Spleen (tissue), 7 donors: Measurements from ENCODE around the gene GRIK3.

Source experiments
- CTCF ChIP-seq, 11 experiments: fragments of 200-600 bp in 7 of 11; fragments of 450-650 bp in 4 of 11; sonication (generic) in 4 of 11; IDR thresholded peaks in 8 of 11; conservative IDR thresholded peaks in 3 of 11; 1 replicate in 7 of 11; 2 replicates in 4 of 11; pipeline versions ENCODE4 v1.4.0 to v1.8.0; 2016 to 2021; ENCODE audit warnings: antibody characterized with exemption in 11 of 11, inconsistent platforms in 4 of 11, mild to moderate bottlenecking in 1 of 11
- POLR2A ChIP-seq, 3 donors: fragments of 450-650 bp; IDR thresholded peaks; one replicate each; pipeline ENCODE4 v1.5.1; 2017; ENCODE audit warnings: antibody characterized with exemption in 3 of 3, mild to moderate bottlenecking in 1 of 3
- POLR2AphosphoS5 ChIP-seq, 3 donors: sonication (generic); formaldehyde crosslinking; IDR thresholded peaks; one replicate each; pipeline ENCODE4 v1.5.1; 2017; ENCODE audit warnings: antibody characterized with exemption in 3 of 3
- donor health status: DM: no; HTN: no; CAD: no; lungs with moderate emphysema.
- donor health status: DM: no; HTN: no; CAD: no.
- donor health status: DM: no; HTN: no; CAD: no.

GRCh38 chr1:36944883-36945282 lies 89.4 kb downstream of the GRIK3 start:
- TF ChIP-seq CTCF (IDR thresholded peaks at IDR 0.05 in 8 of 11, conservative IDR thresholded peaks at IDR 0.05 in 3 of 11) (no peak), POLR2A (IDR thresholded peaks at IDR 0.05) (no peak), POLR2AphosphoS5 (IDR thresholded peaks at IDR 0.05) (no peak)
